HG03175 (cell line): Measurements from ENCODE around the gene POLR3A.

Experiments used
- ATAC-seq: cut with Tn5 transposase; IDR thresholded peaks from one replicate; pipeline ENCODE4 v1.9.1; 2021; ENCODE audit warnings: mild to moderate bottlenecking, moderate library complexity; ENCODE audit not compliant: unreplicated experiment

Gene POLR3A

DNA sequence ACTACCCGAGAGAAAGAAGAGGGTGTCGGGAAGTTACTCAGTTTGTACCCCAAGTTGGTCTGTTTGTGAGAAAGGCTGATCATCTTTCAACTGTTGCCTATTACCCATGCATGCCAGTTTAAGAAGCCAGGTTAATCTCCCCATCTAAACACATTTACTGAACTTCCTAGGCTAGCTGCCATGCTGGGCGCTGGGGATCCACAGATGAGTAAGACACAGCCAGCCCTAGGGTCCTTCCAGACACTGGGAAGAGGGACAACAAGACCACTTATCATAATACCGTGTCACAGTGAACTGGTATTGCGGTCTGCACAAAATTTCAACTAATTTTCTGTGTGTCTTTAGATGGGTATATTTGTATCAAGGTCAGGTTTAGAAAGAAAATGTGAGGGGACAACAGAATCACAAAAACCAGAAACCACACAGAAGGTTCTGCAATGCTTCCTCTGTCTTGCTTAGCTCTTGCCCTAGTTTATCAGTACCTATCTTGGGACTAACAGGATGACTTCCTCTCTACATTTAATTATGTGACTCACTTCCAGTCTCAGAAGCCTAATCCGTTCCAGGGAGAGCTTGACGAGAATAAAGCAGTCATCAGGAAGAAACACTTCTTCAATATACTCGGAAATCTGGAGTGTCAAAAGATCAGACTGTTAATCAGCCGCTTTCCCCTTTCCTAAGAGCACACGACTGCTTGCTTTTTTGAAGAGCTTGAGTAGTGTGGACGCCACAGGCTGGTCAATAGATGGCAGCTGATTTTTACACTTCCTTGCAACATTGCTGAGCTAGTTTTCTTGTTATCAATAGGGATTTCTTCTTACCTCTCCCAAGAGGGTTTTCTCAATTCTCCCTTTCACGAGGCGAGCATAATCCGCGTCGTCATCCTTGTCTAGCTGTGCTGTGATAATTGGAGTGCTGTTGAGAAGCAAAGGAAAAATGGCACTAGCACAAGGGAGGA is 45.7 kb downstream of the POLR3A start:
- no peak for ATAC-seq

- no peak for ATAC-seq
Observed at GRCh38 chr10:77981281-77981680, 48.0 kb downstream of the POLR3A start.

DNA sequence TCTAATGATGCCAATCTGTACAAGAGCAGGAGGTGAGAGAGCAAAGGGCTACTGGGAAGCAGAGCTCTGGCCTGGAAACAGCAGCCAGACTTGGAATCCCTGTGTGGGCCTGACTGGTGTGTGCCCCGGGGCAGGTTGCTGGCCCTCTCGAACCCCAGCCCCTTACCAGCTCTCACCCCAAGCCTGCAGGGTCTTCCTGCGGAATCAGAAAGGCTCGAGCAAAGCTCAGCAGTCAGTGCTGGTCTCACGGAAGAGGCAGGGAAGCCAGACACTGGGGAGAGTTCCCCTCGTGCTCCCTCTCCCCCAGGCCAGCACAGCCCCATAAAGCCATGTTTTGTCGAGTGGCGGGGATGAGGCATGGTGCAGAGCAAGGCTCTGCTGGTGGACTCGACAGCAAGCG is 50.1 kb downstream of the POLR3A start:
- no peak for ATAC-seq

DNA sequence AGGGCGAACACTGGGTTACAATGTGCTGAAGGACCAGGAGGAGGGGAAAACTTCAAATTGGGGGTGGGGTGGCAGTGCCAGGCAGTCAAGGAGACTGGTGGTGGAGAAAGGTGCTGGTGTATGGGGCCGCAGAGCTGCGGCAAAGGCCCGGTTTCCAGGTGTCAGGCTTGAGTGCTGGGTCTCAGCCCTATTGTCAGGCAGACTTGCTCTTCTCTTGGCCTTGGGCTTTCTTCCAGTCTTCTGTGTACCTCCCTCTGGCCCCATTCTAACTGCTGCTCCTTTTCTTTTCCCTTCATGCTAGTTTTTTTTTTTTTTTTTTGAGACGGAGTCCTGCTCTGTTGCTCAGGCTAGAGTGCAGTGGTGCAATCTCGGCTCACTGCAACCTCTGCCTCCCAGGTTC is 51.0 kb downstream of the POLR3A start:
- no peak for ATAC-seq

GRCh38 chr10:77977934-77978333 is 51.4 kb downstream of the POLR3A start:
- no peak for ATAC-seq

DNA sequence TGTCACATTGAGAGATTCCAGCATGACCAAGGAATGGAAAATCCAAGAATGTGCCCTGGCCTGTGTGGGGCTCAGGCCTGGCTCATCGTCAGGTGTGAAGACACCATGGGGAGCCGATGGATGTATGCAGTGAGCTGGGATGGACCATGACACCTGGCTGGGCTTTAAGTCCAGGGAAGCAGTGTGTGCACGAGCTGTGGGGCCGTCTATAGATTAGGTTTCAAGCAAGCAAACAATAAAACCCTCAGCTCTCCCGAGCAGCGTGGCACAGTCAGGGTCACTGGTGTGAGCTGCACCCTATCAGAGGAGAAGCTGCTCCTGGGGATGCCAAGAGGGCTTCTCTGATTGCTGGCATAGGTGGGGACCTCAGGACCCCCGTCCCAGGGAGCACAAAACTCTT is 52.3 kb downstream of the POLR3A start:
- no peak for ATAC-seq

DNA sequence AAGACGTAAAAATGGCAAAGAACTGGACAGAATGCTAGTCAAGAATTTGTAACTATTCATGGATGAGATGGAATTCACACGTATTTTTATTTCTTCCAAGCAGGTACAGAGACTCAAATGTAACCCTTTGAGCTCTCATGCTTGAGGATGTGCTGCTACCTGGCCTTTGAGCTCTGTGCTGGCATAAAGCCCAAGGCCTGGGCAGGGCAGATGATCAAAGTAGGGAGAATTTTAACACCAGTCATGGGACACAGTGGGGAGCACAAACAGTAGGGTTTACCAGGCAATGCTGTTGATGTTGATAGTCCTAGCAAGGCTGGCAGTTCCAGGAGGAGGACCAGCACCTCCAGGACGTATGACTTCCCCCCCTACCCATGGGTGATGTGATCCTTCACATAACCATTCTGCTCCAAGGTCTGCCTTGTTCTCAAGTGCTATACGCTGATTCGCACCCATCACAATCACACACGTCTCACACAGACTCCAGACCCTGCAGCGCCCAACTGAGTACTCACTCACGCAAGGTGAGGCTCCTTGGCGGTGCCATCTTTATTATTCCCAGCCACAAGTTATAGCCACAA is 54.1 kb downstream of the POLR3A start:
- no peak for ATAC-seq

DNA sequence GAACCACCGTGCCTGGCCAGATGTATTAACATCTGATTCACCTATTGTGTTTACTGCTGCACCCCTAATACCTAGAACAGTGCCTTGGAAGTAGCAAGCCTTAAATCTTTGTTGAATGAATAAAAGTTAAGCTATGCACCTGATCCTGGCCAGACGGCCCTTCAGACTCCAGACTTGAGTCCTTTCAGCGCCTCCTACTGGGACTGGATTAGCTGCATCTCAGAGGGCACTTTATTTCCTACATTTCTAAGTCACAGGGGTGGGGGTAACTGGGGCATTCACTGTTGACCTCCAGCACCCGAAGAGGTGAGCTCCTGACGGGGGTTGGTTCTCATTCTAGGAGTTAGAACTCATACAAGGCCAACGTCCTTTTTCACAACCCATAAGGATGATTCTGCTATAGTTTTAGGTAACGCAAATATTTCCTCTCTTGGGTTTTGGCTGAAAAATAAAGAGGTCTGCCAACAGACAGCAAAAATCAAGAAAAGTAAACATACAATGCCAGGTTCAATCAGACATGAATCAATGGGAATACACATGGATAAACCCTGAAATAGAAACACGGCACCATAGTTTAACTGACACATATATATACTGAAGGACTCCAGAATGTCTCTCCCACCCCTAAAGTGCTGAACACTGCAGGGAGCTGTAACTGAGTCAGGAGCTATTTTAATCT is 54.8 kb downstream of the POLR3A start:
- ATAC-seq, result no peak

DNA sequence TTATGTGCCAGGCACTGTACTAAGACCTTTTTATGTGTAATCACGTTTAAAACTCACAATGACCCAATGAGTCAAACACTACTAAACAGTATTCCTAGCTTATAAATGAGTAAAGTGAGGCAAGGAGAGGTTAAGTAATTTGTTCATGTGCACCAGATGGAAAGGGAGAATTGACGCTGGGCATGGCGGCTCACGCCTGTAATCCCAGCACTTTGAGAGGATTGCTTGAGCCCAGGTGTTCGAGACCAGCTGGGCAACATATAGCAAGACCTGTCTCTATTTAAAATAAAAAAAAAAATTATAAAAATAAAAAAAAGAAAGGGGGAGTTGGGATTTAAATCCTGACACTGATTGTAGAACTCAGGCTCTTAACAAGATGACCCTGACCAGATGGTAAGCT is 56.0 kb downstream of the POLR3A start:
- no peak for ATAC-seq

DNA sequence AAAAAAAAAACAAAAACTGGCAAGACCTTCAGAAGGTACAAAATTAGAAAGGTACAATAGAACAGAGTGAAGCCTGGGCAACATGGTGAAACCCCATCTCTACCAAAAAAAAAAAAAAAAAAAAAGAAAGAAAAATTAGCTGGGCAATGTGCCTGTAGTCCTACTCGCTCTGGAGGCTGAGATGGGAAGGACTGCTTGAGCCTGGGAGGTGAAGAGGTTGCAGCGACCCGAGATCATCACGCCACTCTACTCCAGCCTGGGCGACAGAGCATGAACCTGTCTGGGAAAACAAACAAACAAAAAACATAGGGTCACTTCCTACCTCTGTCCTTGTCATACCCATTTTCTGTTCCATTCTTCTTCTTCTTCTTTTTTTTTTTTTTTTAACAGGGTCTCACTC is 57.2 kb downstream of the POLR3A start:
- ATAC-seq, result no peak

- no peak for ATAC-seq
Observed at GRCh38 chr10:77971804-77972144, 57.5 kb downstream of the POLR3A start.

GRCh38 chr10:77970869-77971803 is 58.2 kb downstream of the POLR3A start:
- ATAC-seq, result no peak

DNA sequence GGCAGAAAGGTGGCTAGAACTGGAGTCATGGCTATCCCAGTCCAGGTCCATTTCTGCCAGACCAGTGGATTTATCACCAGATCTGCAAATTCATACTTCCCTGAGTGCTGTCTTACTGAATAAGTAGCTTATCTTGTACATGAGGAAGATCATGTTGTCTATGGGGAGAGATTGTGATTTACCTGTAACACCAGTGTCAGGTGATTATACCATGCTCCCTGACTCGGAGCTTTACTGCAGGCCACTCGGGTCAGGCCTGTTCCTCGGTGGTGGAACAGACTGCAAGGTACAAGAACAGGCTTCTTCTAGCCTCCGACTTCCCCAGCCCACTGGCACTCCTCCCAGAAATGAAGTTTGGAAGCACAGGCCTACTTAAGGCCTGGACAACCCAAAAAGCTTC is 60.2 kb downstream of the POLR3A start:
- ATAC-seq, result no peak

- no peak for ATAC-seq
Observed at GRCh38 chr10:77967611-77968022, 61.7 kb downstream of the POLR3A start.

- ATAC-seq, result no peak
Observed at GRCh38 chr10:77965294-77965693, 64.0 kb downstream of the POLR3A start.

DNA sequence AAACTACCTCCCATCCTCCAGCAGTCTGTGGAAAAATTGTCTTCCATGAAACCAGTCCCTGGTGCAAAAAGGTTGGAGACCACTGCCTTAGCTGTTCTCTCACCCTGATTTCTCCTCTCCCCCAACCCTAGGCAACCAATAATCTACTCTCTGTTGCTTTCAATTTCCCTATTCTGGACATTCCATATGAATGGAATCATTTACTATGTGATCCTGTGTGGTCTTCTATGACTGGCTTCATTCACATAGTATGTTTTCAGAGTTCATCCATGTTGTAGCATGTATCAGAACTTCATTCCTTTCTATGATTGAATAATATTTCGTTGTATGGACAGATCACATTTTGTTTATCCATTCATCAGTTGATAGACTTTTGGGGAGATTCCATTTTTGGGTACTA is 64.5 kb downstream of the POLR3A start:
- no peak for ATAC-seq

DNA sequence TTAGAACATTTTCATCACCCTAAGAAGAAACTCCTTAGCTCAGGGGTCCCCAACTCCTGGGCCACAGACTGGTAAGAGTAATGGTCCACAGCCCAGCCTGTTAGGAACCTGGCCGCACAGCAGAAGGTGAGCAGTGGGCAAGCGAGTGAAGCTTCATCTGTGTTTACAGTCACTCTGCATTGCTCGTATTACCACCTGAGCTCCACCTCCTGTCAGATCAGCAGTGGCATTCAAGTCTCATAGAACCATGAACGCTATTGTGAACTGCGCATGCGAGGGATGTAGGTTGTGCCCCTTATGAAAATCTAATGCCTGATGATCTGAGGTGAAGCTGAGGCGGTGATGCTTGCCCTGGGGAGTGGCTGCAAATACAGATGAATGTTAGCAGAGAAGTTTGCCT is 65.4 kb downstream of the POLR3A start:
- no peak for ATAC-seq

DNA sequence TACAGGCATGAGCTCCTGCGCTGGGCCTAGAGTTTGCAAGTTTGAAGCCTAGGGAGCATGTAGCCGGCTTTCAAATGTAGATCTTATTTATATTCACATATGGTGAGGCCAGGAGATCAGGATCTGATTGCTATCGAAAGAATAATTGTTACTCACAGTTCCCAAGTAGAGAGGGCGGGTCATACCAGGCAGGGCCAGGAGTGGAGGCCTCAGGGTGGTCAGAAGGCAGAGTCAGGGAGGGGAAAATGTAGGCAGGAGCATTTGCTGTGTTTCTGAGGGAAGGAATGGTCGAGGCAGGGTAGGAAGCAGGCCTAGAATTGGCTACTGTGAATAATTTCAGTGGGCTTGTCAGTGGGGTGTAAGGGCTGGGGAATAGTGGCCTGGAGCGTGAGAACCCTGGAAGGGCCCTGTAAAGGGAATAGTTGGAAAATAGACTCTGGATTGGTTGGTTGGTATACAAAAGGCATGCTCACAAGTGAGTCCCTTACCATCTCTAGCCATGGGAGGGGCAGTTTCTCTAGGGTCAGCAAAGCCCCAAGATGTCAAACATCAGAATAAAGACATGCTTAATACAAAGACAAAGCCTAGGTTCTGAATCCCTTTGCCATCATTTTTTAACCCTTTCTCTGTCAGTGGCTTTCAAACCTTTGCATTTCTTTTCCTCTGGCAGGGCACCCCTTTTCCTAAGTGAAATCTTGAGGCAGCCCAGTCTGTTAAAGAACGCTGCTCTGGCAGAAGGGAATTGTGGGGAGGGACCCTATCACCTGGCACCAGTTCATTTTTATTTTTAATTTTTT is 66.8 kb downstream of the POLR3A start:
- ATAC-seq, result no peak

DNA sequence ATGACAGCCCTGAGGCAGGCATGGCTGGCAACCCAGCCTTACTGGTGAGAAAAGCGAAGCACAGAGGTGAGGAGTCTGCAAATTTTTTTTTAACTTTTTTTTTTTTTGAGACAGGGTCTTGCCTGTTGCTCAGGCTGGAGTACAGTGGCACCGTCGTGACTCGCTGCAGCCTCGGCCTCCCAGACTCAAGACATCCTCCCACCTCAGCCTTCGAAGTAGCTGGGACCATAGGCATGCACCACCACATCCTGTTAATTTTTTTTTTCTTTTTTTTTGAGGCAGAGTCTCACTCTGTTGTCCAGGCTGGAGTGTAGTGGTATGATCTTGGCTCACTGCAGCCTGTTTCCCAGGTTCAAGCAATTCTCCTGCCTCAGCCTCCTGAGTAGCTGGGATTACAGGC is 67.6 kb downstream of the POLR3A start:
- ATAC-seq, result no peak

GRCh38 chr10:77960829-77961329 is 68.4 kb downstream of the POLR3A start:
- no peak for ATAC-seq
